Measurements from ENCODE around the gene SCFD2. TPM values are rescaled to one million over a fixed set of nuclear protein-coding genes. Genes with fewer than 3 reads are reported as not detected.

The SCFD2 gene
- total and polyA plus RNA-seq, 4 donors, result 5.2 to 28.7 (median 16.4) TPM

GRCh38 chr4:53013873-53014775, 351.7 kb downstream of the SCFD2 start:
- Histone ChIP-seq H3K9ac (ENCODE audit: insufficient read depth in 1 of 2, low read length in 2 of 2) (no peak overlapping the region), H3K4me3 (no peak overlapping the region), H3K36me3 (ENCODE audit: control insufficient read depth in 4 of 4, insufficient read depth in 4 of 4, low read length in 4 of 4) (no peaks in the 10 kb centered on the region), H3K4me1 (ENCODE audit: control insufficient read depth in 5 of 5, insufficient read depth in 5 of 5, low read length in 5 of 5) (peaks cover 2 to 50% (median 25%) of the 10 kb centered on the region in 5 donors), H3K27ac (ENCODE audit: low read depth in 1 of 2, low read length in 1 of 2) (no peak overlapping the region), H3K9me3 (ENCODE audit: control insufficient read depth in 4 of 4, insufficient read depth in 3 of 4, low read length in 3 of 4) (no peaks in the 10 kb centered on the region), H3K27me3 (ENCODE audit: control insufficient read depth in 3 of 3, insufficient read depth in 3 of 3, low read length in 2 of 3) (no peaks in the 10 kb centered on the region)
- DNase-seq (no peak), ATAC-seq (ENCODE audit: insufficient read depth, low FRiP score) (no peak)
- no peak for TF ChIP-seq CTCF (IDR thresholded peaks at IDR 0.05; ENCODE audit: control extremely low read depth, extremely low read depth)
- WGBS, 2 donors, result 83 to 93% methylated on average over 5 of the region's 5 CpGs

GRCh38 chr4:53012738-53013137, 353.1 kb downstream of the SCFD2 start:
- Histone ChIP-seq H3K9ac (ENCODE audit: insufficient read depth in 1 of 2, low read length in 2 of 2) (peak overlapping the region in 1 of 2 donors; percentile 16), H3K9me3 (ENCODE audit: control insufficient read depth in 4 of 4, insufficient read depth in 3 of 4, low read length in 3 of 4) (no peaks in the 10 kb centered on the region), H3K4me3 (no peak overlapping the region), H3K4me1 (ENCODE audit: control insufficient read depth in 5 of 5, insufficient read depth in 5 of 5, low read length in 5 of 5) (peaks cover 2 to 57% (median 27%) of the 10 kb centered on the region in 5 donors), H3K36me3 (ENCODE audit: control insufficient read depth in 4 of 4, insufficient read depth in 4 of 4, low read length in 4 of 4) (no peaks in the 10 kb centered on the region), H3K27ac (ENCODE audit: low read depth in 1 of 2, low read length in 1 of 2) (no peak overlapping the region), H3K27me3 (ENCODE audit: control insufficient read depth in 3 of 3, insufficient read depth in 3 of 3, low read length in 2 of 3) (no peaks in the 10 kb centered on the region)
- TF ChIP-seq CTCF (IDR thresholded peaks at IDR 0.05; ENCODE audit: control extremely low read depth, extremely low read depth), result no peak
- no peak for ATAC-seq (ENCODE audit: insufficient read depth, low FRiP score)
- peak in 2 of 3 donors; percentile 51 to 64 for DNase-seq
- WGBS, 2 donors, result 8 to 36% methylated on average over 1 of the region's 1 CpG

GRCh38 chr4:53011259-53011905, 354.5 kb downstream of the SCFD2 start:
- WGBS, 2 donors, result 33 to 36% methylated on average over 2 of the region's 2 CpGs
- no peaks in the 10 kb centered on the region for H3K9me3 ChIP-seq (ENCODE audit: control insufficient read depth in 4 of 4, insufficient read depth in 3 of 4, low read length in 3 of 4)
- H3K36me3 ChIP-seq (ENCODE audit: control insufficient read depth in 4 of 4, insufficient read depth in 4 of 4, low read length in 4 of 4), result no peaks in the 10 kb centered on the region
- DNase-seq, result no peak
- TF ChIP-seq CTCF (IDR thresholded peaks at IDR 0.05; ENCODE audit: control extremely low read depth, extremely low read depth), result no peak
- no peak overlapping the region for H3K9ac ChIP-seq (ENCODE audit: insufficient read depth in 1 of 2, low read length in 2 of 2)
- ATAC-seq (ENCODE audit: insufficient read depth, low FRiP score), result no peak
- peaks cover 2 to 57% (median 27%) of the 10 kb centered on the region in 5 donors for H3K4me1 ChIP-seq (ENCODE audit: control insufficient read depth in 5 of 5, insufficient read depth in 5 of 5, low read length in 5 of 5)
- H3K4me3 ChIP-seq, result no peak overlapping the region
- H3K27ac ChIP-seq (ENCODE audit: low read depth in 1 of 2, low read length in 1 of 2), result no peak overlapping the region
- no peaks in the 10 kb centered on the region for H3K27me3 ChIP-seq (ENCODE audit: control insufficient read depth in 3 of 3, insufficient read depth in 3 of 3, low read length in 2 of 3)

Measured in lung (tissue), 12 donors.